ENCODE measurements around the gene KAZN.

The KAZN gene

DNA sequence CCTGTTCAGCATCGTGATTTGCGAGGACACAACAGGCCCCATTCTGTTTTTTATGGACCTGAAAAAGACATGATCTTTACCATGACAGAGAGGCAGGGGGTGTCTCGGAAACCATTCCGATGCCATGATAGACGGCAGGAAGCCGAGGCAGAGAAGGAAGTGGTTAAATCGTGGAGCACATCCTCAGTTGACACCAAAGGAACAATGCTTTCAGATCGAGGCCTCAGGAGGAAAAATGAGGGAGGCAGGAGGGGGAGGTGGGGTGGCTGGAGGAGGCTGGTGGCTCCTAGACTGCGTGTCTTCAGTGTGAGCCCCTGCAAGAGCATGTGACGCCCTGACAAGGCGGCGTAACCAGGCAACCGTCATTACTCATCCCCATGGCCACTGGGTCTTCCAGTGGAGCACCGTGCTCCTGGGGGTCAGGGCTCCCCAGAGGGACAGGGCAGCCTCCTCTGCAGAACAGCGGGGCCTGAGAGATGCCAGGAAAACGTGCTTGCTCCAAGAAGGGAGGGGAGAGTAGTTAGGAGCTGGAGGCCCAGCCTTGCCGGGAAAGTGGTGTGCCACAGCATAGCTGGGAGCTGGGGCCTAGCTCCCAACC, 382.2 kb downstream of the KAZN start:
- no peak for DNase-seq (ENCODE audit: low read depth in 2 of 2)

DNA sequence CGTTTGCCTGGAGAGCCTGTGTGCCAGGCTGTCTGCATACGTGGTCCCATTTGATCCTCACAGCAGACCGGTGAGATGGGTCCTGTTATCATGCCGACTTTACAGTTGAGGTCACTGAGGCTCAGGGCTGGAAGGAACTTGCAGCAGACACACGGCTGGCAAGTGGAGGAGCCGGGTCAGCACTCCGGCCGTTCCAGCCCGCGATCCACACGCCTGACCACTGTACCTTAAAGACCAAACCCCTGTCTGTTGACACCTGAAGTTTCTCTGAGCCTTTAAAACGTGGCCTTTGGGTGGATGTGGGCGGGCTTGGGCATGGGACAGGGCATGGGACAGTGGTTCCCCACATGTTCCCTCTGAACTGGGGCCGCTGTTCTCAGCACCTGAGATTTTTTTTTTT, 383.5 kb downstream of the KAZN start:
- no peak for DNase-seq (ENCODE audit: low read depth in 2 of 2)

- no peak for DNase-seq (ENCODE audit: low read depth in 2 of 2)
Observed at GRCh38 chr1:14983277-14983676, 384.8 kb downstream of the KAZN start.

GRCh38 chr1:14986168-14986567, 387.7 kb downstream of the KAZN start:
- DNase-seq (ENCODE audit: low read depth in 2 of 2), result no peak

- DNase-seq (ENCODE audit: low read depth in 2 of 2), result no peak
Observed at GRCh38 chr1:14987829-14988603, 389.5 kb downstream of the KAZN start.

GRCh38 chr1:14988636-14989035, 390.2 kb downstream of the KAZN start:
- DNase-seq (ENCODE audit: low read depth in 2 of 2), result no peak

DNA sequence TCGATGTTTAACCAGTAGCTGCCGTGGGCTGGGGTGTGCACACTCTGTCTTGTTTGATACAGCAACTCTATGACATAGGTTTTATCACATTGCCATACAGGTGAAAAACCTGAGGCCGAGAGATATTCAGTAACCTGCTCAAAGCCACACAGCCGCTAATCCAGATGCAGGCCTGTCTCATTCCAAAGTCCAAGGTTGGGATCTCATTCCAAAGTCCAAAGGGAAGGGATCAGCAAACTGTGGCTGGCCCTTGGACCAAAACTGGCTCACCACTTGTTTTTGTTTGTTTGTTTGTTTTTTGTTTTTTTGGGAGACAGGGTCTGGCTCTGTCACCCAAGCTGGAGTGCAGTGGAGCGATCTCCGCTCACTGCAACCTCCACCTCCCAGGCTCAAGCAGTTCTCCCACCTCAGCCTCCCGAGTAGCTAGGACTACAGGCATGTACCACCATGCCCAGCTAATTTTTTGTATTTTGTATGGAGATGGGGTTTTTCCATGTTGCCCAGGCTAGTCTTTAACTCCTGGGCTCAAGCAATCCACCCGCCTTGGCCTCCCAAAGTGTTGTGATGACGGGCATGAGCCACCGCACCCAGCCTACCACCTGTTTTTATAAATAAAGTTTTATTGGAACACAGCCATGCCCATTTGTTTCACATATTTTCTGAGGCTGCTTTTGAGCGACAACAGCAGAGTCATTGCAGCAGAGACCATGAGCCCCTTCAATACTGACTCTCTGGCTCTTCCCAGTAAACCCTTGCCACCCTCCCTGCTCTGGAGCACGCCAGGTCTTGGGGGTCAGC, 391.6 kb downstream of the KAZN start:
- no peak for DNase-seq (ENCODE audit: low read depth in 2 of 2)

DNA sequence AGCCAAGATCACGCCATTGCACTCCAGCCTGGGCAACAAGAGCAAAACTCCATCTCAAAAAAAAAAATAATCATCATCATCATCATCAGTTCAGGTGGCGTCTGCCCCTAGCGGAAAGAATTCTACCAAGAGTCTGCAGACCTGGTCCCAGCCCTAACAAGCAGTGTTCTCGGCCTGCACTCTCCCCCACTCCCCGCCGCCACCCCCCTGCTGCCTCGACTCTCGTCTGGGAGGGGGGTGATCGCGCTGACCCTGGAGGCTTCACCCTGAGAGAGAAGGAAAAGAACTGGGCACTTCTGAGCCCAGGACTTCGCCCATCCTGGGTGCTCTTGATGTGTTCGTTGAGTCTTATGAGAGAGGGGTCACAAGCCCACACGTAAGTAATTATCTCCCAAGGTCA, 394.9 kb downstream of the KAZN start:
- DNase-seq (ENCODE audit: low read depth in 2 of 2), result no peak

GRCh38 chr1:14994148-14994547, 395.7 kb downstream of the KAZN start:
- no peak for DNase-seq (ENCODE audit: low read depth in 2 of 2)

DNA sequence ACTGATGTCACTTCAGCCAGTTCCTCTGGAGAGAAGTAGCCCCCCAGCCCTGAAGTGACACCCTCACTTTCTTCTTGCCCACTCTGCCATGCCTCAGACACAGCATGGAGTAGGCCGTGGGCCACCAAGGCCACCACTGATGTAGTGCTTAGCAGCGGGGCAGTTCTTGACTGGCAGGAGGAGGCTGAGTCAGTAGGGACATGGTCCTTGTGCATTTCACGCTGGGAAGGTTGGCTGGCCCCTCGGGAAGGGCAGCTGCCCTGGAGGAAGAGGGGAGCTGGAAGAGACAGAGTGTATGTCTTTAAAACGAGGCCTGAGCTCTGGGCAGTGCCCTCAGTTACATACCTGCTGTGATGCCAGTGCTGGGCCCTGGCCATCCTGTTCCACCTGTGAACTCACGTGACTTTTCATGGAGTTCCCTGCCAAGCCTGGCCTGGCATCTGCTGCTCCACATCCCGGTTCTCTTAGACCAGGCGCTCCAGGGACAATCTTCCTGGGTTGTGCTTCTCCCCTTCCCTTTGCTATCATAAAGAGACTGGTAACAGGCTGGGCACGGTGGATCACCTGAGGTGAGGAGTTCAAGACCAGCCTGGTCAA, 396.5 kb downstream of the KAZN start:
- no peak for DNase-seq (ENCODE audit: low read depth in 2 of 2)

DNA sequence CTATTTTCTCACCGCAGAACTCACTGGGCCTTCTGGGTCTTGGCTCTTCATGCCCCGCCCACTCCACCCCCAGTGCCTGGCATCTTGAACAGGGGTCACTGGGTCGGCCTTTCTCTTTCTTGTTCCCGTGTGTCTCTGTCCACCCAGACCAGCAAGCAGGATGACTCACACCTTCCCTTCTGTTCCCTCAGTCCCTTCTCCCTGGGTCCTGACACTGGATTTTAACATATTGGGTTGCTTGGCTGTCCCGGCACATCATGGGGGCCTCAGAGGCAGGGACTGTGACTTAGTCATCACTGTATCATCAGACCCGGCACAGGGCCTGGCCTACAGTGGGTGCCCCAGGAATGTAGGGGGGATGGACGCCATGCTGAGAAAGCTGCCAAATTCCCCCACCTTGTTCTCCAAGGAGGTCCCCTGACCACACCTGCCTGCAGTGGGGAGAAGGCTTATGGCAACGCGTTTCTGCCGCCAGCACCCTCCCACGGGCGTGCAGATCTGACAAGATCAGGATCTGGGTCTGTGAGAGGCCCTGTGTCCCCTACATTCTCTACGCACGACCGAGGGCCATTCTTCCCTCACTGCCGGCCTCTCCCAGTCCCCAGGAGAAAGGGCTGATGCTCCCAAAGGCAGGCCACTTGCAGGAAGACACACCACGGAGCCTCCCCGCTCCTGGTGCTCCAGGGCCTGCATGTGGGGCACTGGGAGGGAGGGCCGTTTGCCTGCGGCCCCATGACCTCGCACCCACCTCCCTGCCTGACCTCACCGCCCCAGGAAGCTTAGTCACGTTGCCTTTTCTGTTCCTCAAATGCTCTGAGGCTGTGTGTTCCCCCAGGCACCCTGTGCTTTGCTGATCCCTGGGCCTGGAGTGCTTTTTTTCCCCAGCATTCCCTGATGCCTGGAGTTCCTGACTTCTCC, 397.9 kb downstream of the KAZN start:
- DNase-seq (ENCODE audit: low read depth in 2 of 2), result no peak

GRCh38 chr1:14997646-14998276, 399.3 kb downstream of the KAZN start:
- no peak for DNase-seq (ENCODE audit: low read depth in 2 of 2)

- no peak for DNase-seq (ENCODE audit: low read depth in 2 of 2)
Observed at GRCh38 chr1:14999441-14999840, 401.0 kb downstream of the KAZN start.

DNA sequence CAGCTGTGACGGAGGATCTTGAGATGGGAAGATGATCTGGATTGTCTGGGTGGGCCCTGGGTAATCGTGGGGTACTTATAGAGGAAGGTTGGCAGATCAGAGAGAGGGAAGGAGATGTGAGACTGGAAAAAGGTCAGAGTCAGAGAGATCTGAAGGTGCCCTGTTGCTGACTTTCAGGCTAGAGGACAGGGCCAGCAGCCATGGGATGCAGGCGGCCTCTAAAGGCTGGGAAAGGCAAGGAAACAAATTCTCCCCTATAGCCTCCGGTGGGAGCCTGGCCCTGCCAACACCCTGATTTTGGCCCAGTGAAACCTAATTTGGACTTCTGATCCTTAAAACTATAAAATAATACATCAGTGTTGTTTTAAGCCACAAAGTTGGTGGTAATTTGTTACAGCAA, 401.5 kb downstream of the KAZN start:
- no peak for DNase-seq (ENCODE audit: low read depth in 2 of 2)

DNA sequence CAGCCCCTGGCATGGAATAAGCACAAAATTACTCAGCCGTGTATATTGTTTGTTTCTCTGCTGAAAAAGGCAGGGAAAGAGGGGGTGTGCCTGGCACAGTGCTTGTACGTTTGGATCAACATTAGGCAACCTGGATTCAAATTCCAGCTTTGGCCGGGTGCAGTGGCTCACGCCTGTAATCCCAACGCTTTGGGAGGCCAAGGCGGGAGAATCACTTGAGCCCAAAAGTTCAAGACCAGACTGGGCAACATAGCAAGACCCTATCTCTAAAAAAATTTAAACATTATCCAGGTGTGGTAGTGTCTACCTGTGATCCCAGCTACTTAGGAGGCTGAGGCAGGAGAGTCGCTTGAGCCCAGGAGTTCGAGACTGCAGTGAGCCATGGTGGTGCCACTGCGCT, 402.2 kb downstream of the KAZN start:
- DNase-seq (ENCODE audit: low read depth in 2 of 2), result no peak

GRCh38 chr1:15001317-15001915, 402.9 kb downstream of the KAZN start:
- no peak for DNase-seq (ENCODE audit: low read depth in 2 of 2)

- no peak for DNase-seq (ENCODE audit: low read depth in 2 of 2)
Observed at GRCh38 chr1:15002325-15002724, 403.8 kb downstream of the KAZN start.

GRCh38 chr1:15004396-15004795, 405.9 kb downstream of the KAZN start:
- no peak for DNase-seq (ENCODE audit: low read depth in 2 of 2)

DNA sequence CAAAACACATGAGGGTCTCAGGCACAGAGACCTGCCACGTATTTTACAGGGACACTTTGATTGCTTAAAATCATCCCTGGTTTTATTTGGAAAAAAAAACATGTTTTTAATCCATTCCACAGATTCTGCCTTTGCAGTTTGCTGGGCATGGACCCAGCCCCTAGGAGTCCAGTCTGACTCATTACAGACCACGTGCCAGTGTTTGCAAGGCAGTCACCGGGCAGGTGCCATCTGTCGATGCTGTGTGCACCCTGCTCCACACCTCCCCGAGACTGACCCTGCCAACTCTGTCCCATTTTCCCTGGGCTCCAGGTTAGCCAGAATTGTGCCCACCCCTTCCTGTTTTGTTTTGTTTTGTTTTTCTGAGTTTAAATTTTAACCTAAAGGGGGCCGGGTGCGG, 406.6 kb downstream of the KAZN start:
- no peak for DNase-seq (ENCODE audit: low read depth in 2 of 2)

- DNase-seq (ENCODE audit: low read depth in 2 of 2), result no peak
Observed at GRCh38 chr1:15007368-15007767, 408.9 kb downstream of the KAZN start.

DNA sequence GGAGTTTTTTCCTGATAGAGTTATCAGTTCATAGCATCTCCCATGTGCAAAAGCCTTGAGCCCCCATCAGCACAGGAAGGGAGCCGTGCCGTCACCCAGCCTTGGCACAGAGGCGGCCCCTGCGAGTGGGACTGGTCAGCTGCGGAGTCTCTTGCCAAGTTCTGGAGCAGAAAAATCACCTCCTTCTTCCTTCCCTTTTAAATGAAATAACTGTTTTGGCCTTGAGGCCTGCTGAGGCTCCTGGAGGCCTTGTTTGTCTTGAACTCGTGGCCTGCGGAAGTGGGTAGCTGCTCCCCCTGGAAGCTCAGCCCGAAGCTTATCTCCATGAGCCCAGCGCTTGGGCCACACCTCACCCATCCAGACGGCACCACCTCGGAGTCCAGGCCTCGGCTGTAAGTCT, 409.4 kb downstream of the KAZN start:
- DNase-seq (ENCODE audit: low read depth in 2 of 2), result no peak
